Measurements from ENCODE around the gene BSDC1.

- no peak for TF ChIP-seq POLR2A (IDR thresholded peaks at IDR 0.05; ENCODE audit: low read depth, low read length)
- TF ChIP-seq POLR2AphosphoS5 (IDR thresholded peaks at IDR 0.05; ENCODE audit: low read depth, low read length): no peak
Observed at GRCh38 chr1:32321712-32322291, 72.4 kb downstream of the BSDC1 start.
